HG03520 (cell line): ENCODE measurements around the gene CHN1.

ENCODE experiments used
- ATAC-seq: cut with Tn5 transposase; IDR thresholded peaks from one replicate; pipeline ENCODE4 v1.9.1; 2021; ENCODE audit warnings: mild to moderate bottlenecking, moderate library complexity; ENCODE audit not compliant: unreplicated experiment

Gene CHN1

DNA sequence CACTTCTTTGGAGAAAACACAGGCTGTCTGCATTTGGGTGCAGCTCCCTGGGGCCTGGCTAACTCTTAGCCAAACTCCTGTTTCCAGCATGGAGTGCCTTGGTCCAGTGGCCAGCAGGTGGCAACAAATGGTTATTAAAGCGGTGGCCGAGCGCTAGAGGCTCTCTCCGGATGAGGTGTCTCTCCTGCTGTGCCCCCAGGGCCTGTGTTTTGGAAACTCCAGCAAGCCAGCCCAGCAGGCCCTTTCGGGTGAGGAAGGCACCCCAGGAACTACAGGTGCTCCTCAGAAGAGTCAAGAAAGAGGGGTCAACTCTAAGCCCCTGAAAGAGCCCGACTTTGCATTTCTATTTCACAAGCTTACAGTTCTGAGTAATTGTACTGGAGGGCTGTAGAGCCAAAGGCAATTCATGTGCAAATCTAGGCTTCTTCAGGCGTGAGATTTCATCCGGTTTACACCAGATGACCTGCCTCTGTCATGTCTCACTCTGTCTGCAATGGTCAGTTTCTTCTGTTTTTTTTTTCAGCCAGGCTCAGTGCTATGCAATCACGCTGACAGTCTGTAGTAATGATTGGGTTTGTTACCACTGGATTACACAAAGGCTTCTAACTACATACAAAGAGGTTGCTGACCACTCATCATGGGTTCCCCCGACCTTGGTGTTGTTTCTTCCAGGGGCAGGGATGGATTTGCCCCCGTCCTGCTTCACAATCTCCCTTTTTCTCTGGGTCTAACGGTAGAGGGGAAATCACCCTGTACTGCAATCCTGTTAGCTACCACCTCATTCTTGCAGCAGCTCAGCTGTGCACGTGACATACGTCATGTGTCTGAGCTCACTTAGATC is 233.3 kb downstream of the CHN1 start:
- peak; percentile 76 for ATAC-seq

DNA sequence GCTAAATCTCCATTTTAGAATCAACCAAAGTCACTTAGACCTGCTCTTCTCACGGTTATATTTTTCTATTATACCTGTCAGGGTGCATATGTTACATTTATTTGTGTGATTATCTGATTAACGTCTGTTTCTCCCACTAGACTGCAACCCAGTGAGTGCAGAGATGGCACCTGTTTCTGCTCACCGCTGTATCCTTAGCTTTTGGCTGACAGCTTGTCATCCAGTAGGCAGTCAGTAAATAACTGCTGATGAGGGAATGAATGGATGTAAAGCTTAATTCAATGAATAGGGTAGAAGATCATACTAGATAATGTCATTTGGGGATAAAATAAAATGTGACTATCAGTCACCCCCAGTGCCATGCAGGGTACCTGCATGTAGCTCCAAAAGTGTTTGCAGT is 234.0 kb downstream of the CHN1 start:
- ATAC-seq = peak; percentile 9

DNA sequence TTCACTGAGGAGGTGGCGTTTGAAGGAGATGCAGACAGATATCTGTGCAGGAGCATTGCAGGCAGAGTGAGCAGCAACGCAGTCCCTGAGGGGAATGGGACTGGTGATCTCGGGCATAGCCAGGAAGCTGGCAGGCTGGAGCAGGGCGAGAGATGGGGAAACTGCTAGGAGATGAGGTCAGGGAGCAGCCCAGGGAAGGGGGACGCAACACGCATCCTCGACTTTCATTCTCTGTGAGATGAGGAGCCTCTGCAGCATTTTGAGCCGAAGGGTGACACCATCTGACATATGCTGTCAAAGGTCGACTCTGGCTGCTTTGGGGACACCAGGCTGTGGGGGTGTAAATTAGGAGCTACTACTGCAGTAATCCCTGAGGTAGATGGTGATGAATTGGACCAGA is 236.6 kb downstream of the CHN1 start:
- no peak for ATAC-seq

DNA sequence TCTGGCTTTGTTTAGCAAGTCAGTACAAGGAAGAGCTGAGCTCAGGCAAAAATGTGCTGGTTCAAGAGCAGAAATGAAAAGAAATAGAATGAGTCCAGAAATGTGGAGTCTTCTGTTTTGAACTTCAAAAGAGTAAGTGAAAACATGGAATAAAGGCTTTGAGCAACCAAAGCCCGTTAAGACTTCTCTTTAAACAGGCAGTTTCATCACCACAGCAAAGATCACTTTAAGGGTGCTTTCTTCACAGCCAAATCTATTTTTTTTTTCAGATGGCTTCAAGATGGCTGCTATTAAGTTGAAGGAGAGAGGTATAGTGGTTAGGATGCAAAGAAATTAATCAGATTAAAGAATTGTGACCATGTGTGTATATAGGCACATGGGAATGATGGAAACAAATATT is 238.9 kb downstream of the CHN1 start:
- ATAC-seq = no peak

DNA sequence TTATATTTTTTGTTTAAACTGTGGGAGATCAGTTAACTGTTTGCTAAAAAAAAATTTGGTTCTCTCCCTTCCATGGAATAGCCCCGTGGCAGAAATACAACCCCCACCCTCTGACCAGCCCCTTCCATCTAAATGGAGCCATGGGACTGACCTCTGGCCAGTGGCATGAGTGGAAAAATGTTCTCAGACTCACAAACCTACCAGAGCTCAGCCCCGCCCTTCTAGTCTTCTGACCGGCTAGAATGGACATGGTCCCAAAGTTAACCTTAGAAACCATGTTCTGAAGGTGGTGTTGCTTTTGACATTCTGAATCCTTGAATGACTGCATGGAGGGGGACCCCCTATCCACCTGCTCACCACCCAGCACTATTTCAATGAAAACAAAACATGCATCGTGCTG is 239.6 kb downstream of the CHN1 start:
- ATAC-seq = no peak

DNA sequence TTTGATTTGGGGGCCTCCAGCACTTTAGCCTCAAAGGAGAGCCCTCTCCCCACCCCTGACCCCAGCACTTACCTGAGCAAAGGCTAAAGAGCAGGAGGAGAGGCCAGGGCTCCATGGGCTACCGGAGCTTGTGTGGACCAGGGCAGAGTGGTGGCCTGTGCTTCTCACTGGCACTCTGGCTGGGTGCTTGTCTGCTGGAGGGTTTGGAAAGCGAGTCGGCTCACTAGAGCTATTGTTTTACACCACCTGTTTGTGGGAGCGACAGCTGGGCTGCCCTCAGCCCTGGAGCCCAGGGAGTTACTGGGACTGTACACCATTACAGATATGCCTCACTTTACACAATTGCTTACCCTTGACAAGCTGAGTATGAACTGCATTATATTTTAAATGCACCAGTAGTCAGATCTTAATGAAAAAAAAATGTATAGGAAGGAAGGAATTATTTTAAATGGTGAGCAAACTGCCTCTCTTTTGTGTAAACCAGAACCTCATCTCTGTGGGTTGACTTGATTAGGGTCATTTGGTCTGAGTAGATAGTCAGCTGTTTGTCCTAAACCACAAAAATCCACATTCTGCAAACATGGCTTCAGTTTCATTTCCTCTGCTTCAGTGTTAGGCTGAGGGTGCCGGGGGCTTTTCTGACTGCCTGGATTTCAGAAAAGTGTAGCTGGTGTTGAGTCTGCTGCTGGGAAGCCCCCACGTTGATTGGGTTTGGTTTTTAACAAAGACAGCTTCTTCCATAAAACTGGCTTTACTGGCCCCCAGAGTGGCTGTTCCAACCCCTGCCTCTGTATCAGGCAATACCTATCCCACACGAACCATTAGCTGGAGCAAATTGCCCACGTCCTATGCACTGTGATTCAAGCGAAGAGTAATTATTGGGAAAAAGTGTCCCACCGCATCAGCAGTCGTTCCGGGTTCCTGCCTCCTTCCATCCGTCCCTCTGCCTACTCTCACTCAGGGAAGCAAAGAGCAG is 240.6 kb downstream of the CHN1 start, which contains the start of gene CHRNA1:
TSS of gene CHRNA1 (minus strand) at position 193 of the 976 bp plus-strand sequence. CDS start at position 115, 78 bp downstream.
- ATAC-seq = peak; percentile 69

DNA sequence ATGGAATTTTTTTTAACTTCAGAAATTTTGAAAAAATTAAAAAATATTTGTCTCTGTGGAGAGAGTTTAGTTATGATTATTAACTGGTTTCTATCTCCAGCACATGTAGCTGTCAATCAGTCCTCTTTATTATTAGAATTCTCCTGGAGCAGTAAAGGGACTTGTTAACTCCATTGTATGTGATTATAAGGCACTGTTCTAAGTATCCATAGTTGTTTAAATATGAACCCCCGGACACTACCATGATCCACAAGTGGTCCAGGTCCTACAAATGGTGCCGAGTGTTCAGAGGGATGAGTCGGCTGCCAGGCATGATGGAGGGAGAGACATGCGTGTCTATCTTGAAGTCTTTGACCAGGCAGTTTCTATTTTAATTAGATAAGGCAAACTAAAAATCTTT is 241.4 kb downstream of the CHN1 start:
- no peak for ATAC-seq

DNA sequence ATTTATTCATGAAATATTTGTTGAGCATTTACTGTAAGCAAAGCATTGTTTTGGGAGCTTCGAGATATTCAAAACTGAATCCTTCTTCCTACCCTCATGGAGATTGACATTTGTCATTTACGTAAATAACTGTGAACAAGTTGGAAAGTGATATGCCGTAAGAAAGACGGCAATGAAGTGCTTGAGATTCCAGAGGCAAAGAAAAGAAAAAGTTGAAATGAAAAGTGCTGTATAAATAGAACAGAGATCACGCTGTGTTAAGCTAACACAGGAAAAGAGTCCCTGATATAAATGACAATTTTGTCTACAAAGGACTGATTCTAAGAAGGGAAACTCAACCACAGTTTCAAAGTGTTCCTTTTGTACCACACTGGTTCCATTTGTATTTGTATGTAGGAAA is 242.7 kb downstream of the CHN1 start:
- ATAC-seq = no peak

DNA sequence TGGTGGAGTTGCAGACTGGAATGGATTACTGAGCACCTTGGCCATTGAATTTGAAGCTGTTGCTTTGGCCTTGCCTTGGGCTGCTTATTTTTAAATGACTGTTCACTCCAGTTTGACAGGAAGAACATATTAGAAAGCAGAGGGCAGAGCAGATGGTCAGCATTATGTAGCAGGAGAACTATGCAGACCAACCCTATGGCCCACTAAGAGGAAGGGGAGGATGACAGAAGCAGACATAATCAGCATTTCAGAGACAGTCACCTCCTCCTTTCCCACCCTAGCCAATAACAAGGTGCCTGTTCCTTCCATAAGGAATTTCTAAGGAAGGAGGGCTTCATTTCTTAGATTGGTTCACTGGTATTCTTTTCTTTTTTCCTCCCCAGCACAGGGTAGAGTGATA is 243.3 kb downstream of the CHN1 start:
- no peak for ATAC-seq

DNA sequence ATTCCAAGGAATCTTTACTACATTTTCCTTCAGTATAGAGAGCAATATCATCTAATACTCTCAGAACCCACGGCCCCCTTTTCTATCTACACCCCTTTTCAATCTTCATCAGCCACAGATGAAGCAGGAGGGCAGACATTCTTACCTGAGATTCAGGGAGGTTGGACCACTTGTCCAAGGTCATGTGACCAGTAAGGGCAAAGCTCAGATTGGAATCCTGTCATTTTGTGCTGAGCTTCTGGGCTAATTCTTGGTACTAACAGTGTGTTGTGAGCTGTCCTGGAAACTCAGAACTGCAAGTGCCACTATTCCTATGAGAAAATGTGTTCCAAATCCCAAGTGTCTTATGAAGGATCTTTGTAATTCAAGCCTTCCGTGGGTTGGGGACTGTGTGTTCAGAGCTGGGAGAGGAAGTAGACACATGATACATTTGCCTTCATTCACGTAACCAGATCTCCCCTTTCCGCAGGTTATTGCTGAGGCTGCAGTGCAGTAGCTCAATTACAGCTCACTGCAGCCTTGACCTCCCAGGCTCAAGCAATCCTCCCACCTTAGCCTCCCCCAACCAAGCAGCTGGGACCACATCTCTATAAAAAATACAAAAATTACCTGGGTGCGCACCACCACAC is 244.2 kb downstream of the CHN1 start:
- no peak for ATAC-seq

DNA sequence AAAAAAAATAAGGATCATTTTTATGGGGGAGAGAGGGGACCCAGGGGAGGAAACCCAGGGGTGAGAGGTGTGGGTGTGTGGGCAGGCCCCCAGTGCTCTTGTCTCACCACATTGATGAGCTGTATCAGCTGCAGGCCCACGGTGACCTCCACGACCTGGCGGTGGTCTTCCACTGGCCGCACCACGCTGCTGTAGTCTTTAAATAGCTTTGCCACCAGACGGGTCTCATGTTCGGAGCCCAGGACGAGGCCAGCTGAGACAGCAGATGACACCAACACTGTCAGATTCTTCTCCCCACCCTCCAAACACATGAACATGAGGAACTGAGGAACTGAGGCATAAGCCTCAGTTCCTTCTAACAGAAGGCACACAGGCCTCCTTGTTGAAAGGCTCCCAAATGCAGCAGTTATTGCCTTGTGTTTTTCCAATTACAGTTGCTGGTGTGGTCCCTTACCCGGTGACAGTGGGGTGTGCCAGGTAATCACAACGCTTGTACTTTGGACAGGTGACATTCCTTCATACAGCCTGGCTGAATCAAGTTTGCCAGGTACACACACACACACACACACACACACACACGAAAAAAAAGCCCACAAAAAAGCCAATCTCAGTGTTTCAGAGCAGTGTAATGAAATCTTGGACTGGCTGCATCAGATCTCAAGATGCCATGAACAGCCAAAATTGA is 245.7 kb downstream of the CHN1 start:
- ATAC-seq = no peak

DNA sequence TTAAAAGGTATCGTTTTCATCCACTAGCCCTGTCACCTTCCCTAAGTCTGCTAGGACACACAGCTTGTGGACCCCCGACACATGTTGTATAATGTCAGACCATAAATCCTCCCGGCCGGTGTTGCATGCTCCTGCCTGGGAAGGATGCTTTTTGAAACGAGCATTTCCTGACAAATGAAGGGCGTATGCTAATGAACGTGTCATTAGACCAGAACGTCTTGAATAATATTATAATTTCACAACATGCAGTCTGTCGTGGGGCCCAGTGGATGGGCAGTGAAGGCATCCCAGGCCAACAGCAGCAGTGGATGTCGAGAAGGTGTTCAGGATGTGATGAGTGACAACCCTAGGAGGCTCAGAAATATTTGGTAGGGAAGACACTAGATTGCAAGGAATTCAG is 248.4 kb downstream of the CHN1 start:
- ATAC-seq = no peak

DNA sequence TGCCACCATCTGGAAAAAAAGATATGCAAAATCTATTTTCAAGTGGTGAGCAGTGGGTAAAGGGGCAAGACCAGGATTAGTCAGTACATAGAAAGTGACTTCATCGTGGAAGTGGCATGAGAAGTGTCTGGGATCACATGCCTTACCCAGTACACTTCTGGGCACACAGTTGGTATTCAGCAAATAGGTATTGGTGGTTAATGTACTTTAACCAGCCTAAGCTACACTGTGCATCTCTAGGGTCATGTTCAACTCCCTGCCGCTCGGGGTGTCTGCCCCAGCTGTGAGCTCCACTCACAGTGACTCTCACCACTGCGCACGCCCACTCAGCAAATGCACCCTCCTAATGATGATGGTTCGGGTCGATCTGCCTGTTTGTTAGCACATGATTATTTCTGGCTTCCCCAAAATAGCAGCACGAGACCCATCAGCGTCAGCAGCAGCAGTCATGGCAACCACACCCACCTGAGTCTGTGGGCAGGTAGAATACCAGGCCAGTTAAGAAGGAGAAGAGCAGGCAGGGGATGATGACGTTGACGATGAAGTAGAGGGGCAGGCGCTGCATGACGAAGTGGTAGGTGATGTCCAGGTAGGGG is 252.0 kb downstream of the CHN1 start:
- peak; percentile 42 for ATAC-seq

DNA sequence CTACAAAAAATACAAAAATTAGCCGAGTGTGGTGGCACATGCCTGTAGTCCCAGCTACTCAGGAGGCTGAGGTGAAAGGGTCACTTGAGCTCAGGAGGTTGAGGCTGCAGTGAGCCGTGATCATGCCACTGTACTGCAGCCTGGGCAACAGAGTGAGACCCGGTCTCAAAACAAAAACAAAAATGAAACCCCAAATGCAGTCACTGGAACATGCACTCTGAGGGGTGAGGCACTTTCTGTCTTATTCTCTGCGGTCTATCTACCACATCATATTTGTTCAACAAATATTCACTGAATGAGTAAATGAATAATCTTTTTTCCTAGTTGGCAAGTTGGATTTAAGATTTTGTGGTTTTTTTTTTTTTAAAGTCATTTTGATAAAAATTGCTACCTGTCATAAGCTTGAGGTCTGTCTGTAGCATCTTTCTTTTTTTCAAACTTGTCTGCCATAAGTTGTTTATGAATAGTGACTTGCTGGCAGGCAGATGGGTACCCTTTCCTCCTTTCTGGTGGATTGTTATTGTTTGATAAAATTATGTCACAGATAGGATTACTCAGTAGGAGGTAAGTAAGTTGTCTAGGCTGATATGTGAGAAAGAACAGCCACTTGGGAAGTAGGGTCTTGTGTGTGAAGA is 252.7 kb downstream of the CHN1 start:
- ATAC-seq = peak; percentile 78

DNA sequence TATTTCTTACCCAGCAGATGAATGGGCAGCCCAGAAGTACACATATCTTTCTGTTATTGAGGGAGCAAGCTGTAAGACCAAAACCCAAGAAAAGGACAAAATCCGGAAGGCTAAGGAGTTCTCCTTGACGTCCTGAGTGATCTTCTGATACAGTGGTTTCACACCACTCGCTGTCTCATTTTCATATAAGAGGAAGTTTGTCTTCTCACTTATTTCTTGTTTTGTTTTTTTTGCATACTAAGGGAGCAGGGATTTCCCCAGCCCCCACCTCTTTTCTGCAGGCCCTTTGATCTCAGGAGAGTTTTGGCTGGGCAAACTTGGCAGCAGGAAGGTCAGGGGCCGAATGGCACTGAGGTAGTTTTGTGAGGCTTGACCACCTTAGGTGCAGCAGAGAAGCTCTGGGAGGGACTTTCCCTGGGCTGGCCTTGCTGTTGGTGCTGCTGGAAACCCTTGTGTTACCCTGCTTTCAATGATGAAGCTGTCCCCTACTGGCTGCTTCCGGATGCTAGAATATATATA is 254.2 kb downstream of the CHN1 start:
- ATAC-seq = peak; percentile 40

DNA sequence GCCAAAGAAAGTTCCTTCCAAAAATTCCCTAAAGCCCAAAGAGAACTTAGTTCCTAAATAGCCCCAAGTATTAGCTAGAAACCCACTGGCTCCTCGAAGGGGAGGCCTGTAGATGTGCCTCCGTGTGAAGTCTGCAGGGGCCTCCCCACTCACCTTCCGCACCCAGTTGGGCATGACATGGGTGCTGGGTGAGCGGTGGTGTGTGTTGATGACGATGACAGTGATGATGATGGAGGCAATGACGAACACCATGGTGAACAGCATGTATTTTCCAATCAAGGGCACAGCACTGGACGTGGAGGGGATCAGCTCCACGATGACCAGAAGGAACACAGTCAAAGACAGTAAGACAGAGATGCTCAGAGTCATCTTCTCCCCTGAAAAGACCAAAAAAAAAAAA is 255.4 kb downstream of the CHN1 start:
- ATAC-seq = no peak

DNA sequence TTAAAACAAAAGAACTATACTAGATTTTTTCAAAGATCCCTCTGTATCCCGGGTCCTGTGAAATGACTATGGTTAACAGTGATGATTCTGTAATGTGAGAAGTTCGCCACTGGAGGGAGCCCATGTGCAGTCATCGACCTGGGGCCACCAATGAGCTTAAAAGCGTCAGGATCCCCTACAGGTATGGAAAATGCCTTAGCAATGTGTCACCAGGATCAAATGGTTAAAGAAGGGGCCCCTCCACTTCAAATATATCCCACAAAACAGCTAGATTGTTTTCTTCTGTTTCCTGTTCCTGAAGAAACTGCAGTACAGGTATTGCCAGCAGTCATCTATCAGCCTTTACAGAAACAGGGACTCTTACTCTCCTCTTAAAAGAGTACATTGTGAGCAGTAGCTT is 256.2 kb downstream of the CHN1 start:
- peak; percentile 29 for ATAC-seq
